Measurements from ENCODE around the gene BMP7.

The BMP7 gene

GRCh38 chr20:57213924-57214323 lies 52.5 kb downstream of the BMP7 start:
- in situ Hi-C loops (cut with MboI; ENCODE audit: low sequenced_read_pairs) = no loop called here

GRCh38 chr20:57213291-57213690 lies 53.1 kb downstream of the BMP7 start:
- in situ Hi-C loops (cut with MboI; ENCODE audit: low sequenced_read_pairs) = no loop called here

- in situ Hi-C loops (cut with MboI; ENCODE audit: low sequenced_read_pairs) = no loop called here
Measured at GRCh38 chr20:57212534-57213276, 53.7 kb downstream of the BMP7 start.

- in situ Hi-C loops (cut with MboI; ENCODE audit: low sequenced_read_pairs) = no loop called here
Measured at GRCh38 chr20:57211908-57212533, 54.4 kb downstream of the BMP7 start.

GRCh38 chr20:57211406-57211805 lies 55.0 kb downstream of the BMP7 start:
- in situ Hi-C loops (cut with MboI; ENCODE audit: low sequenced_read_pairs) = no loop called here

- in situ Hi-C loops (cut with MboI; ENCODE audit: low sequenced_read_pairs) = no loop called here
Measured at GRCh38 chr20:57210911-57211280, 55.5 kb downstream of the BMP7 start.

GRCh38 chr20:57210054-57210910 lies 56.2 kb downstream of the BMP7 start:
- in situ Hi-C loops (cut with MboI; ENCODE audit: low sequenced_read_pairs) = no loop called here

- in situ Hi-C loops (cut with MboI; ENCODE audit: low sequenced_read_pairs) = no loop called here
Measured at GRCh38 chr20:57209413-57209812, 57.0 kb downstream of the BMP7 start.

- in situ Hi-C loops (cut with MboI; ENCODE audit: low sequenced_read_pairs) = no loop called here
Measured at GRCh38 chr20:57208198-57208597, 58.2 kb downstream of the BMP7 start.

- in situ Hi-C loops (cut with MboI; ENCODE audit: low sequenced_read_pairs) = no loop called here
Measured at GRCh38 chr20:57207251-57207650, 59.2 kb downstream of the BMP7 start.

GRCh38 chr20:57205606-57206219 lies 60.7 kb downstream of the BMP7 start:
- in situ Hi-C loops (cut with MboI; ENCODE audit: low sequenced_read_pairs) = no loop called here

GRCh38 chr20:57203986-57204385 lies 62.5 kb downstream of the BMP7 start:
- in situ Hi-C loops (cut with MboI; ENCODE audit: low sequenced_read_pairs) = no loop called here

- in situ Hi-C loops (cut with MboI; ENCODE audit: low sequenced_read_pairs) = no loop called here
Measured at GRCh38 chr20:57203204-57203603, 63.2 kb downstream of the BMP7 start.

GRCh38 chr20:57202309-57202708 lies 64.1 kb downstream of the BMP7 start:
- in situ Hi-C loops (cut with MboI; ENCODE audit: low sequenced_read_pairs) = no loop called here

- in situ Hi-C loops (cut with MboI; ENCODE audit: low sequenced_read_pairs) = no loop called here
Measured at GRCh38 chr20:57200882-57201695, 65.4 kb downstream of the BMP7 start.

GRCh38 chr20:57199656-57200405 lies 66.6 kb downstream of the BMP7 start:
- in situ Hi-C loops (cut with MboI; ENCODE audit: low sequenced_read_pairs) = no loop called here

GRCh38 chr20:57198132-57199072 lies 68.0 kb downstream of the BMP7 start:
- in situ Hi-C loops (cut with MboI; ENCODE audit: low sequenced_read_pairs) = no loop called here

GRCh38 chr20:57197352-57198131 lies 68.9 kb downstream of the BMP7 start:
- in situ Hi-C loops (cut with MboI; ENCODE audit: low sequenced_read_pairs) = no loop called here

All from HL-60/S4 treated with phorbol 12-myristate 13-acetate at 8.2 ng/mL for 4 days and 3 days (cell line).